ENCODE results near the gene DVL2. TPM values are rescaled to one million over a fixed set of nuclear protein-coding genes. Genes with fewer than 3 reads are reported as not detected.
"Not testable (repeated sequence)": the region's sequence is repeated elsewhere in the genome, so short reads cannot be mapped to it uniquely, and the experiment has no call there.

DVL2 gene
- total RNA-seq, 2 donors from 2014 or later, result 18.1 to 19.9 TPM

- Histone ChIP-seq H3K36me3 (peaks cover 31% of the 10 kb centered on the region), H3K9me3 (no peaks in the 10 kb centered on the region), H3K27ac (peak overlapping the region; percentile 45 to 99), H3K4me1 (peaks cover 0 to 37% of the 10 kb centered on the region in 2 donors), H3K4me3 (no peak overlapping the region), H3K27me3 (no peaks in the 10 kb centered on the region)
- DNase-seq (ENCODE audit: low spot score), result no peak
- TF ChIP-seq CTCF (IDR thresholded peaks at IDR 0.05), result no peak
Observed at GRCh38 chr17:7248796-7249195, 14.5 kb upstream of the DVL2 start.

GRCh38 chr17:7246779-7247178, 12.5 kb upstream of the DVL2 start:
- H3K9me3 ChIP-seq, result no peaks in the 10 kb centered on the region
- H3K27ac ChIP-seq, result no peak overlapping the region
- H3K4me3 ChIP-seq, result no peak overlapping the region
- TF ChIP-seq CTCF (IDR thresholded peaks at IDR 0.05), result no peak
- H3K27me3 ChIP-seq, result no peaks in the 10 kb centered on the region
- peaks cover 33% of the 10 kb centered on the region for H3K36me3 ChIP-seq
- no peak for DNase-seq (ENCODE audit: low spot score)
- peaks cover 0 to 33% of the 10 kb centered on the region in 2 donors for H3K4me1 ChIP-seq

- peaks cover 0 to 30% of the 10 kb centered on the region in 2 donors for H3K4me1 ChIP-seq
- H3K36me3 ChIP-seq, result peaks cover 45% of the 10 kb centered on the region
Observed at GRCh38 chr17:7243838-7244237, 9.5 kb upstream of the DVL2 start.

DNA sequence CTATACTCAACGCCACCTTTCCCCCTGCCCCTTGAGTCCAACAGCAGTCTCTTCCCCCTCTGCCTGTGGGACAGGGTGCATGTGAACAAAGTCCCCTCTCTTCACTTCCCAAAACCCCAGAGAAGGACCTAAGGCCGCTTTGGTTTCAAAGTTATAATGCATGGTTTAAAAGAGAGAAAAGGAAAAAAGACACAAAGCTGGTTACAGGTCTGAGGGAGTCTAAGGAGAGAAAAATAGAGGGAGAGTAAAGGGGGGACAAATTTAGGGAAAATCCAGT, 9.1 kb upstream of the DVL2 start:
- H3K4me3 ChIP-seq, result peak overlapping the region; percentile 65 to 83
- H3K4me1 ChIP-seq, result peaks cover 0 to 28% of the 10 kb centered on the region in 2 donors
- no peak for DNase-seq (ENCODE audit: low spot score)
- no peaks in the 10 kb centered on the region for H3K27me3 ChIP-seq
- peaks cover 45% of the 10 kb centered on the region for H3K36me3 ChIP-seq
- peak overlapping the region; percentile 96 to 99 for H3K27ac ChIP-seq
- no peak for TF ChIP-seq CTCF (IDR thresholded peaks at IDR 0.05)
- no peaks in the 10 kb centered on the region for H3K9me3 ChIP-seq

More at GRCh38 chr17:7243838-7244237, 9.5 kb upstream of the DVL2 start:
- not testable (repeated sequence) for DNase-seq (ENCODE audit: low spot score); H3K9me3 ChIP-seq; H3K27me3 ChIP-seq
- Histone ChIP-seq H3K27ac (peak overlapping the region; percentile 96 to 99), H3K4me3 (peak overlapping the region in 1 of 2 donors; percentile 83)

GRCh38 chr17:7242717-7243452, 8.6 kb upstream of the DVL2 start:
- Histone ChIP-seq H3K4me1 (peaks cover 0 to 28% of the 10 kb centered on the region in 2 donors), H3K27ac (peak overlapping the region; percentile 96 to 99), H3K36me3 (peaks cover 45% of the 10 kb centered on the region), H3K27me3 (no peaks in the 10 kb centered on the region), H3K9me3 (no peaks in the 10 kb centered on the region), H3K4me3 (peak overlapping the region; percentile 65 to 83)
- peak; percentile 98 for DNase-seq (ENCODE audit: low spot score)
- peak in 1 of 2 donors; percentile 40 for TF ChIP-seq CTCF (IDR thresholded peaks at IDR 0.05)

GRCh38 chr17:7241783-7242716, 7.7 kb upstream of the DVL2 start, which contains the start of gene GABARAP:
Gene GABARAP (minus strand): TSS chr17:7242449. CDS start chr17:7242330, 119 bp downstream.
- DNase-seq (ENCODE audit: low spot score), result peak; percentile 94
- Histone ChIP-seq H3K4me3 (peak within 1 kb of the TSS; percentile 65 to 83), H3K36me3 (peaks cover 44% of the 10 kb centered on the region), H3K4me1 (peaks cover 0 to 35% of the 10 kb centered on the region in 2 donors), H3K9me3 (no peaks in the 10 kb centered on the region), H3K27me3 (no peaks in the 10 kb centered on the region), H3K27ac (peak within 1 kb of the TSS; percentile 96 to 99)
- no peak for TF ChIP-seq CTCF (IDR thresholded peaks at IDR 0.05)
